Lung (tissue), 13 donors: ENCODE measurements around the gene TNFSF10. TPM values are rescaled to one million over a fixed set of nuclear protein-coding genes. Genes with fewer than 3 reads are reported as not detected.

ENCODE experiments used
- ATAC-seq: fragments of 200-7000 bp; cut with Tn5 transposase; one replicate; pipeline ENCODE4 v1.9.1; 2020; ENCODE audit warnings: moderate number of reproducible peaks; ENCODE audit not compliant: insufficient read depth, low FRiP score
- DNase-seq, 3 donors: peaks; one replicate each; pipeline ENCODE4 v3.0.0-alpha.2; 2013 to 2017
- H3K27ac ChIP-seq, 2 donors: one replicate each; pipeline ENCODE4 v1.5.1; 2013; ENCODE audit warnings: mild to moderate bottlenecking in 2 of 2, moderate library complexity in 2 of 2, control low read depth in 1 of 2, inconsistent platforms in 1 of 2, low read depth in 1 of 2, low read length in 1 of 2
- H3K27me3 ChIP-seq, 3 donors: one replicate each; pipeline ENCODE4 v1.5.1; 2013; ENCODE audit warnings: low read length in 2 of 3; ENCODE audit not compliant: control insufficient read depth in 3 of 3, insufficient read depth in 3 of 3
- H3K36me3 ChIP-seq, 4 donors: one replicate each; pipeline ENCODE4 v1.5.1; 2013; ENCODE audit warnings: low read length in 4 of 4, mild to moderate bottlenecking in 1 of 4, moderate library complexity in 1 of 4; ENCODE audit not compliant: control insufficient read depth in 4 of 4, insufficient read depth in 4 of 4
- H3K4me1 ChIP-seq, 5 donors: one replicate each; pipeline ENCODE4 v1.5.1; 2013; ENCODE audit warnings: low read length in 5 of 5, mild to moderate bottlenecking in 2 of 5, moderate library complexity in 1 of 5; ENCODE audit not compliant: control insufficient read depth in 5 of 5, insufficient read depth in 5 of 5
- H3K4me3 ChIP-seq: one replicate; pipeline ENCODE4 v1.5.1; 2013; ENCODE audit warnings: mild to moderate bottlenecking, control low read depth, moderate library complexity
- H3K9ac ChIP-seq, 2 donors: one replicate each; pipeline ENCODE4 v1.5.1; 2013; ENCODE audit warnings: low read length in 2 of 2, control low read depth in 1 of 2; ENCODE audit not compliant: insufficient read depth in 1 of 2
- H3K9me3 ChIP-seq, 4 donors: one replicate each; pipeline ENCODE4 v1.5.1; 2013; ENCODE audit warnings: low read length in 3 of 4, mild to moderate bottlenecking in 1 of 4, moderate library complexity in 1 of 4; ENCODE audit not compliant: control insufficient read depth in 4 of 4, insufficient read depth in 3 of 4
- WGBS, 2 donors: extraction: QIAGEN DNeasy Blood & Tissue Kit; methylation state at CpG; one replicate each; pipeline ENCODE4 v1.1.7; 2013; 5-methylcytosine and 5-hydroxymethylcytosine counted together
- polyA plus RNA-seq, 2 donors: library from polyadenylated mRNA; stranded (reverse); fragments of 200-250 nt; gene quantifications; one replicate each; pipeline ENCODE4 v1.2.1, GENCODE V29; 2013
- small RNA-seq: library from RNA; depleted of rRNA; stranded (forward); fragments of <200 nt; gene quantifications from one replicate; pipeline ENCODE3, GENCODE V24; 2014; ENCODE audit warnings: low replicate concordance
- total RNA-seq, 2 donors: library from RNA; depleted of rRNA in 1 of 2; stranded (reverse); fragments of >200 nt in 1 of 2; gene quantifications; one replicate each; pipeline ENCODE4 v1.2.1, GENCODE V29; 2014 to 2021
- TF ChIP-seq, protein P1 (sequence below): IDR thresholded peaks from 2 replicates; pipeline ENCODE4 v1.5.1; 2012; ENCODE audit warnings: mild to moderate bottlenecking; ENCODE audit errors: control extremely low read depth, extremely low read depth
- donor health status: control.
- donor health status: control.
- donor health status: Bipolar disorder and iron deficiency.
- donor health status: healthy.
- donor health status: DM: yes; HTN: yes; CAD: no.

The TNFSF10 gene
- total and polyA plus RNA-seq, 4 donors: 22.9 to 107 (median 60.0) TPM

DNA sequence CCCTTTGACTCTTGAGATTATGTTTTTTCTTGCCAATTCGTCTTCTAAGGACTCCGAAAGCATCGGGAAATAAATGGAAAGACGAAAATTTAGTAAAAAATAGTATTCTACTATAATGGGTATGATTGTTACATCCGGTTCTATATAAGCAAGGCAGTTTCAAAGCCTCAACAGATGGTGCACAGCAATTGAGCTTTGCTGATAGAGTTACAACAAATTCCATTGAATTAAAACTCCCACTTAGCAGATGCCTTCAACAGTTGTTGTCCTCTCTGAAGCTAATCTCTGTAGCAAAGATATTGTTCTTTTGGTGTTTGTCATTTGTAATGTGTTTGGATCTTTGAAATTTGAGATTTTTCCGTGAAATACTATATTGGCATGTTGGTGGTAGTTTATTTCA is 58.9 kb downstream of the TNFSF10 start:
- H3K9ac ChIP-seq: no peak overlapping the region
- H3K9me3 ChIP-seq: no peaks in the 10 kb centered on the region
- TF ChIP-seq, protein P1, sequence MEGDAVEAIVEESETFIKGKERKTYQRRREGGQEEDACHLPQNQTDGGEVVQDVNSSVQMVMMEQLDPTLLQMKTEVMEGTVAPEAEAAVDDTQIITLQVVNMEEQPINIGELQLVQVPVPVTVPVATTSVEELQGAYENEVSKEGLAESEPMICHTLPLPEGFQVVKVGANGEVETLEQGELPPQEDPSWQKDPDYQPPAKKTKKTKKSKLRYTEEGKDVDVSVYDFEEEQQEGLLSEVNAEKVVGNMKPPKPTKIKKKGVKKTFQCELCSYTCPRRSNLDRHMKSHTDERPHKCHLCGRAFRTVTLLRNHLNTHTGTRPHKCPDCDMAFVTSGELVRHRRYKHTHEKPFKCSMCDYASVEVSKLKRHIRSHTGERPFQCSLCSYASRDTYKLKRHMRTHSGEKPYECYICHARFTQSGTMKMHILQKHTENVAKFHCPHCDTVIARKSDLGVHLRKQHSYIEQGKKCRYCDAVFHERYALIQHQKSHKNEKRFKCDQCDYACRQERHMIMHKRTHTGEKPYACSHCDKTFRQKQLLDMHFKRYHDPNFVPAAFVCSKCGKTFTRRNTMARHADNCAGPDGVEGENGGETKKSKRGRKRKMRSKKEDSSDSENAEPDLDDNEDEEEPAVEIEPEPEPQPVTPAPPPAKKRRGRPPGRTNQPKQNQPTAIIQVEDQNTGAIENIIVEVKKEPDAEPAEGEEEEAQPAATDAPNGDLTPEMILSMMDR: no peak
- no peaks in the 10 kb centered on the region for H3K27me3 ChIP-seq
- WGBS, 2 donors: 93 to 98% methylated on average over 6 of the region's 6 CpGs
- no peak overlapping the region for H3K4me3 ChIP-seq
- ATAC-seq: no peak
- H3K36me3 ChIP-seq: no peaks in the 10 kb centered on the region
- no peak for DNase-seq
- H3K27ac ChIP-seq: no peak overlapping the region
- H3K4me1 ChIP-seq: peaks cover 0 to 3% (median 0%) of the 10 kb centered on the region in 5 donors

DNA sequence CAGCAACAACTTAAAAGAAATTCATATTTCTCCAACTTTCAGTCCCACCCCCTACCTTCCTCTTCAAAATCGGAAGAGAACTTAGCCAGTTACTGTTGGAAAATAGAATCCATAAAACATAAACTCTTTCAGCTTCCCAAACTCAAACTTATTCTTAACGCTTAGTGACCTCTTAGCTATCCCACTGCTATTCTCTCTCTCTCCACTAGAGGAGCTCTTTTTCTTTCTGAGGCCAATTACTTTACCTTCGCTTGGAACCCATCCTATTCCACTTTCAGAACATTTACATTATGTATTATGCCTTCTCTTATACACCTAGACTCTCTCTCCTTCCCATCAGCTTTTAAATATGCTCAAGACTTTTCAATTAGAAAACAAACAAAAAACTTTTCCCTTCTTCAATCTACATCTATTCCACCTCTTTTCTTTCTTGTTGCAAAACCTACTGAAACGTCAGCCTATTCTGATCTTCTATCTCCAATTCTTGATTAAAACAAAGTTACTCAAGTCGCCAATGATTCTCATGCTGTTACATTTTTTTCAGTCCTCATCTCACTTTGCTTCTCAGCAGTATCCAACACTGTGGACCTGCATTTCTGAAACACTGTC is 61.6 kb downstream of the TNFSF10 start:
- WGBS, 2 donors: 38 to 41% methylated on average over 5 of the region's 5 CpGs
- DNase-seq (peak in 2 of 3 donors; percentile 20 to 25), ATAC-seq (no peak)
- peaks cover 0 to 3% (median 0%) of the 10 kb centered on the region in 5 donors for H3K4me1 ChIP-seq
- H3K27me3 ChIP-seq: peaks cover 0 to 2% (median 0%) of the 10 kb centered on the region in 3 donors
- H3K36me3 ChIP-seq: no peaks in the 10 kb centered on the region
- H3K27ac ChIP-seq: no peak overlapping the region
- TF ChIP-seq, protein P1: peak; percentile 50
- H3K4me3 ChIP-seq: no peak overlapping the region
- no peaks in the 10 kb centered on the region for H3K9me3 ChIP-seq
- H3K9ac ChIP-seq: no peak overlapping the region

DNA sequence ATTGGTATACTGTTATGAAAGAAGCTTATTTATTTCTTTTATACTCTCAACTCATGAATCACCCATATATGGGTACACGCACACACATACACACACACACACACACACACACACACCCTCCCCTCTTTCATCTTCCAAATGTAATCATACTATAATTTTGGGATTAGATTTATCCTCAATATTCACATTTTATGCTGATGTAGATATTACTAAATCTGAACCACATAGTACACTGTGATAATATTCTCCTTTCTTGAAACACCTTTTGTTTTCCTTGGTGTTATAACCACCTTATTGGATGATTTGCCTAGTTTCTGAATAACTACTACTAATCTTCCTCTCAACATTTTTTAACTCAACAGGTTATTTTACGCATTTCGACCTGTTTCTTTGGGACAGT is 66.8 kb downstream of the TNFSF10 start:
- whole genome bisulfite sequencing, 2 donors: 92 to 93% methylated on average over 3 of the region's 3 CpGs
- no peaks in the 10 kb centered on the region for H3K36me3 ChIP-seq
- no peak overlapping the region for H3K9ac ChIP-seq
- H3K4me3 ChIP-seq: no peak overlapping the region
- DNase-seq (no peak), ATAC-seq (no peak)
- H3K9me3 ChIP-seq: no peaks in the 10 kb centered on the region
- no peak overlapping the region for H3K27ac ChIP-seq
- H3K27me3 ChIP-seq: peaks cover 0 to 26% (median 15%) of the 10 kb centered on the region in 3 donors
- TF ChIP-seq, protein P1: no peak
- peaks cover 0 to 3% (median 0%) of the 10 kb centered on the region in 5 donors for H3K4me1 ChIP-seq

Small RNAs within 50 kb of the gene (small RNA-seq; reads per million reads assigned to genes)
- not detected for gene AC007919.1

Other genes starting within 250 kb of the TNFSF10 start
- not detected for gene GHSR, start 75.0 kb downstream of the TNFSF10 start, total RNA-seq
- gene GHSR, start 75.0 kb downstream of the TNFSF10 start, polyA plus RNA-seq: under 1 TPM in 1 of 2 donors, not detected in 1; 0.07 TPM
- 10 to 100 TPM in 1 of 2 donors, 1 to 10 TPM in 1; 8.1 to 52.1 TPM for gene NCEH1, start 187.6 kb upstream of the TNFSF10 start, total RNA-seq
- 10 to 100 TPM in 1 of 2 donors, 1 to 10 TPM in 1; 6.3 to 13.1 TPM for gene NCEH1, start 187.6 kb upstream of the TNFSF10 start, polyA plus RNA-seq
- 10 to 100 TPM; 10.9 to 19.5 TPM for gene ECT2, start 227.3 kb upstream of the TNFSF10 start, total RNA-seq
- gene ECT2, start 227.3 kb upstream of the TNFSF10 start, polyA plus RNA-seq: 1 to 10 TPM; 4.2 to 6.0 TPM